Urothelium cell line (cell line): ENCODE data around the gene VAV2.

Experiments used
- DNase-seq: peaks from one replicate; pipeline ENCODE4 v3.0.0; 2011; ENCODE audit warnings: low spot score, mixed read lengths
- FAIRE-seq: peaks from 2 replicates; lab custom pipeline; 2011; peaks lifted over from hg19 to GRCh38; lab: Jason Lieb, UNC

VAV2 gene

GRCh38 chr9:134028575-134029247 lies 36.6 kb upstream of the VAV2 start:
- DNase-seq (no peak), FAIRE-seq (no peak)

- DNase-seq = no peak
- FAIRE-seq = no peak
Observed at GRCh38 chr9:134028076-134028475, 36.0 kb upstream of the VAV2 start.

GRCh38 chr9:134027561-134027960 lies 35.4 kb upstream of the VAV2 start:
- no peak for FAIRE-seq
- no peak for DNase-seq

- DNase-seq (no peak), FAIRE-seq (no peak)
Observed at GRCh38 chr9:134026981-134027380, 34.9 kb upstream of the VAV2 start.

- DNase-seq = no peak
- no peak for FAIRE-seq
Observed at GRCh38 chr9:134026581-134026980, 34.5 kb upstream of the VAV2 start.

GRCh38 chr9:134025606-134026541 lies 33.8 kb upstream of the VAV2 start:
- no peak for FAIRE-seq
- peak; percentile 30 for DNase-seq

- DNase-seq (peak; percentile 94), FAIRE-seq (peak; percentile 97)
Observed at GRCh38 chr9:134024828-134025605, 32.9 kb upstream of the VAV2 start, which contains the start of gene BRD3OS. TSS of gene BRD3OS (plus strand) at chr9:134025481. CDS start at chr9:134026748, 1,267 bp downstream.

- DNase-seq (no peak), FAIRE-seq (no peak)
Observed at GRCh38 chr9:134024214-134024792, 32.2 kb upstream of the VAV2 start.

- DNase-seq (no peak), FAIRE-seq (no peak)
Observed at GRCh38 chr9:134014946-134015345, 22.8 kb upstream of the VAV2 start.

- DNase-seq = no peak
- FAIRE-seq = no peak
Observed at GRCh38 chr9:134011401-134011800, 19.3 kb upstream of the VAV2 start.

- no peak for DNase-seq
- no peak for FAIRE-seq
Observed at GRCh38 chr9:134010310-134011173, 18.4 kb upstream of the VAV2 start.

- no peak for FAIRE-seq
- no peak for DNase-seq
Observed at GRCh38 chr9:134007571-134007970, 15.4 kb upstream of the VAV2 start.

- no peak for DNase-seq
- FAIRE-seq = no peak
Observed at GRCh38 chr9:134007150-134007549, 15.0 kb upstream of the VAV2 start.

- no peak for FAIRE-seq
- no peak for DNase-seq
Observed at GRCh38 chr9:134005381-134005780, 13.3 kb upstream of the VAV2 start.

- FAIRE-seq (no peak), DNase-seq (no peak)
Observed at GRCh38 chr9:134004881-134005280, 12.8 kb upstream of the VAV2 start.

GRCh38 chr9:134004131-134004873 lies 12.2 kb upstream of the VAV2 start:
- DNase-seq = no peak
- FAIRE-seq = no peak

- FAIRE-seq = no peak
- no peak for DNase-seq
Observed at GRCh38 chr9:134003237-134003636, 11.1 kb upstream of the VAV2 start.

- FAIRE-seq (no peak), DNase-seq (no peak)
Observed at GRCh38 chr9:134002796-134003195, 10.7 kb upstream of the VAV2 start.

GRCh38 chr9:133999851-134000265 lies 7.7 kb upstream of the VAV2 start:
- FAIRE-seq (no peak), DNase-seq (no peak)
